ENCODE data around the gene POLH.

POLH gene

DNA sequence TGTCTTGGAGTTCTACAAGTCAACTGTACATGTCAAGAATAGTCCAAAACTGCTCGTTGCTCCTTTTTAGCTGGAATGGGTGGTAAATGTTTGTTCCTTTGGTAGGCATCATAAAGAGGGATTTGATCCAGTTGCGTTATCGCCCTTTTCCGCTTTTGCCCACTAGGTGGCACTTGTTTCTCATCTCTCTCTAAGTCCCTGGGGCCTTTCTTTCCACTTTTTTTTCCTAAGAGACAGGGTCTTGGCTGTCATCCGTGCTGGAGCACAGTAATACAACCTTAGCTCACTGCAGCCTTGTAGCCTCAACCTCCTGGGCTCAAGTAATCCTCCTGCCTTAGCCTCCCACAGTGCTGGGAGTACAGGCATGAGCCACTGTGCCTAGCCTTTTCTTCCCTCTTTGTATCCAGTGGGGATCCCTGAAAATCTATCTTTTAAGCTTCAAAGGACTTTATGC lies 32.4 kb downstream of the POLH start:
- TF ChIP-seq, protein P1, sequence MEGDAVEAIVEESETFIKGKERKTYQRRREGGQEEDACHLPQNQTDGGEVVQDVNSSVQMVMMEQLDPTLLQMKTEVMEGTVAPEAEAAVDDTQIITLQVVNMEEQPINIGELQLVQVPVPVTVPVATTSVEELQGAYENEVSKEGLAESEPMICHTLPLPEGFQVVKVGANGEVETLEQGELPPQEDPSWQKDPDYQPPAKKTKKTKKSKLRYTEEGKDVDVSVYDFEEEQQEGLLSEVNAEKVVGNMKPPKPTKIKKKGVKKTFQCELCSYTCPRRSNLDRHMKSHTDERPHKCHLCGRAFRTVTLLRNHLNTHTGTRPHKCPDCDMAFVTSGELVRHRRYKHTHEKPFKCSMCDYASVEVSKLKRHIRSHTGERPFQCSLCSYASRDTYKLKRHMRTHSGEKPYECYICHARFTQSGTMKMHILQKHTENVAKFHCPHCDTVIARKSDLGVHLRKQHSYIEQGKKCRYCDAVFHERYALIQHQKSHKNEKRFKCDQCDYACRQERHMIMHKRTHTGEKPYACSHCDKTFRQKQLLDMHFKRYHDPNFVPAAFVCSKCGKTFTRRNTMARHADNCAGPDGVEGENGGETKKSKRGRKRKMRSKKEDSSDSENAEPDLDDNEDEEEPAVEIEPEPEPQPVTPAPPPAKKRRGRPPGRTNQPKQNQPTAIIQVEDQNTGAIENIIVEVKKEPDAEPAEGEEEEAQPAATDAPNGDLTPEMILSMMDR (IDR thresholded peaks at IDR 0.05; ENCODE audit: borderline replicate concordance, insufficient read depth, low read depth, low read length), result peak; percentile 79
- no peak overlapping the region for H3K4me3 ChIP-seq (ENCODE audit: low read depth, low read length)

DNA sequence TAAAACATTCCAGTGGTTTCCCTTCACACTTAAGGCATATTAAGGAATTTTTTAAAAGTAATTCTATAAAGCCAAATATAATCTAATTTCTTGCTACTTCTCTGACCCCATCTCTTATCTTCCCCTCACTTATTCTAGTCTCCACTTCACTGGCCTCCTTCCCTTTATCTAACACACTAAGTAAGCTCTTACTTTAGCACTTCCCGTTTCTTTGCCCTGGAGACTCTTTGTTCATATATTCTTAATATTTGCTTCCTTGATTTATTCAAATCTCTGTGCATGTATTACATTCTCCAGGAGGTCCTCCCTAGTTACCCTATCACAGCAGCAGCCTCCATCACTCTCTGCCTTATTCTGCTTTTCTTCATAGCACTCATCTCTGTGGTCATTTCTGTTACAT lies 32.8 kb downstream of the POLH start:
- H3K4me3 ChIP-seq (ENCODE audit: low read depth, low read length), result no peak overlapping the region
- TF ChIP-seq, protein P1 (IDR thresholded peaks at IDR 0.05; ENCODE audit: borderline replicate concordance, insufficient read depth, low read depth, low read length), result no peak

DNA sequence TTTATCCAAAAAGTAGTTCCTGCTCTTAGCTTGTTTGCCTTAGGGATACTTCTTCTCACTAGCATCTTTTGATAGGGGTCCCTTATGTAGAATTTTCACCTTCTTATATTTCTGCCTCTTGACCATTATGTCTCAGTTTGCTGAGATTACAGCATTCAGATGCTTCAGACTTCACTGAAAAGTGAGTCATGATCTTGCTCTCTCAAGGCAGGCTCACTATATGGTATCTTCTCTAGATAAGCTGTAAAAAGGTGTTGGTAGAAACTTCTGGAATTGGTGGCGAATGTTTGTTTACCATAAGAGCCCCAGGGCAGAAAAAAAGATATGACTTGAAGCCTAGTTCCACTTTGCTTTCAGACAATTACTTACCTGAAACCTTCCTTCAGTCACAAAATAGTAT lies 33.4 kb downstream of the POLH start:
- TF ChIP-seq, protein P1 (IDR thresholded peaks at IDR 0.05; ENCODE audit: borderline replicate concordance, insufficient read depth, low read depth, low read length), result no peak
- no peak overlapping the region for H3K4me3 ChIP-seq (ENCODE audit: low read depth, low read length)

DNA sequence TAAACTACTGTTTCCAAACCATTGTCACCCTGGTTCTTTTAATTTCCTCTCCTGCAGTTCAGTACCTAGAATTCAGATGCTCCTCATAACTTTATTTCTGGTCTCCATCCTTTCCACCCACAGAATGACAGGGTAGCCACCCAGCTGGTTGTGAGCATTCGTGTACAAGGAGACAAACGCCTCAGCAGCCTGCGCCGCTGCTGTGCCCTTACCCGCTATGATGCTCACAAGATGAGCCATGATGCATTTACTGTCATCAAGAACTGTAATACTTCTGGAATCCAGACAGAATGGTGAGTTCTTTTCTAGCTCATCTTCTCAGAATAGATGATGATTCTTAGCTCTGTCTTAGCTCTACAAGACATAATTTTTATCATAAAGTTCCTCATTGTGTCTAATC lies 34.4 kb downstream of the POLH start:
- TF ChIP-seq, protein P1 (IDR thresholded peaks at IDR 0.05; ENCODE audit: borderline replicate concordance, insufficient read depth, low read depth, low read length), result no peak
- no peak overlapping the region for H3K4me3 ChIP-seq (ENCODE audit: low read depth, low read length)

DNA sequence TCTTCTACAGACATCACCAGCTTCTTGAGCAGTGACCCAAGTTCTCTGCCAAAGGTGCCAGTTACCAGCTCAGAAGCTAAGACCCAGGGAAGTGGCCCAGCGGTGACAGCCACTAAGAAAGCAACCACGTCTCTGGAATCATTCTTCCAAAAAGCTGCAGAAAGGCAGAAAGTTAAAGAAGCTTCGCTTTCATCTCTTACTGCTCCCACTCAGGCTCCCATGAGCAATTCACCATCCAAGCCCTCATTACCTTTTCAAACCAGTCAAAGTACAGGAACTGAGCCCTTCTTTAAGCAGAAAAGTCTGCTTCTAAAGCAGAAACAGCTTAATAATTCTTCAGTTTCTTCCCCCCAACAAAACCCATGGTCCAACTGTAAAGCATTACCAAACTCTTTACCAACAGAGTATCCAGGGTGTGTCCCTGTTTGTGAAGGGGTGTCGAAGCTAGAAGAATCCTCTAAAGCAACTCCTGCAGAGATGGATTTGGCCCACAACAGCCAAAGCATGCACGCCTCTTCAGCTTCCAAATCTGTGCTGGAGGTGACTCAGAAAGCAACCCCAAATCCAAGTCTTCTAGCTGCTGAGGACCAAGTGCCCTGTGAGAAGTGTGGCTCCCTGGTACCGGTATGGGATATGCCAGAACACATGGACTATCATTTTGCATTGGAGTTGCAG lies 37.9 kb downstream of the POLH start:
- TF ChIP-seq, protein P1 (IDR thresholded peaks at IDR 0.05; ENCODE audit: borderline replicate concordance, insufficient read depth, low read depth, low read length), result no peak
- no peak overlapping the region for H3K4me3 ChIP-seq (ENCODE audit: low read depth, low read length)

DNA sequence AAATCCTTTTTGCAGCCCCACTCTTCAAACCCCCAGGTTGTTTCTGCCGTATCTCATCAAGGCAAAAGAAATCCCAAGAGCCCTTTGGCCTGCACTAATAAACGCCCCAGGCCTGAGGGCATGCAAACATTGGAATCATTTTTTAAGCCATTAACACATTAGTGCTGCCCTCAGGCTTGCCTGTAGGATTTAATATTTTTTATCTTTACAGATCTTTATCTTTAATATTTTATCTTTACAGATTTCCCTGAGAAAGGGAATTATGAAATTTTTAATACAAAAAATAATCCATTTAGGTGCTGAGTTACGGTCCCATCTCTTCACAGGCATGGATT lies 38.4 kb downstream of the POLH start:
- no peak overlapping the region for H3K4me3 ChIP-seq (ENCODE audit: low read depth, low read length)
- TF ChIP-seq, protein P1 (IDR thresholded peaks at IDR 0.05; ENCODE audit: borderline replicate concordance, insufficient read depth, low read depth, low read length), result no peak

DNA sequence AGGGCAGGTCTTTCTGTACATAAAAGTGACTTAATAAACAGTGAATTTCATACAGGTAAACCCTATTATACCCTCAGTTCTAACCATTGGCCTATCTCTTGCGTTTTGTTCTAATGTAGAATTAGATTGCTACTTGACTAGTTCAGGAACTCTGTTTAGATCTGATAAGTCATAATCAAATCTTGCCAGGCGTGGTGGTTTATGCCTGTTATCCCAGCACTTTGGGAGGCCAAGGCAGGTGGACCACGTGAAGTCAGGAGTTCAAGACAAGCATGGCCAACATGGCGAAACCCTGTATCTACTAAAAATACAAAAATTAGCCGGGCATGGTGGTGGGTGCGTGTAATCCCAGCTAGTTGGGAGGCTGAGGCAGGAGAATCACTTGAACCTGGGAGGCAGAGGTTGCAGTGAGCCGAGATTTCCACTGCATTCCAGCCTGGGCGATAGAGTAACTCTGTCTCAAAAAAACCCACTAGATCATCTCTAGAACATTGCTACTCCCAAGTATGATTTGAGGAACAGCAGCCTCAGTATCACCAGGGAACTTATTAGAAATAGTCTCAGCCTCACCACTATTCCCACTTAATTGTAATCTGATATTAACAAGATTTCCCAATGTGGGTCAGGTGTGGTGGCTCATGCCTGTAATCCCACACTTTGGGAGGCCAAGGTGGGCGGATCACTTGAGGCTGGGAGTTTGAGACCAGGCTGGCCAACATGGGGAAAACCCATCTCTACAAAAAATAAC lies 40.9 kb downstream of the POLH start:
- H3K4me3 ChIP-seq (ENCODE audit: low read depth, low read length), result no peak overlapping the region
- TF ChIP-seq, protein P1 (IDR thresholded peaks at IDR 0.05; ENCODE audit: borderline replicate concordance, insufficient read depth, low read depth, low read length), result no peak
